HG03066 (cell line): ENCODE measurements around the gene CYBC1.

Experiments
- ATAC-seq: cut with Tn5 transposase; IDR thresholded peaks from one replicate; pipeline ENCODE4 v1.9.1; 2021; ENCODE audit warnings: low read depth; ENCODE audit not compliant: unreplicated experiment

The CYBC1 gene

GRCh38 chr17:82436601-82437324 is 13.8 kb downstream of the CYBC1 start:
- no peak for ATAC-seq

- ATAC-seq, result no peak
These were observed 14.7 kb downstream of the CYBC1 start for GRCh38 chr17:82435601-82436583.

- no peak for ATAC-seq
These were observed 15.4 kb downstream of the CYBC1 start for GRCh38 chr17:82435103-82435502.

- ATAC-seq, result no peak
These were observed 16.4 kb downstream of the CYBC1 start for GRCh38 chr17:82434216-82434565.

- no peak for ATAC-seq
These were observed 16.9 kb downstream of the CYBC1 start for GRCh38 chr17:82433560-82434215.

GRCh38 chr17:82432017-82432416 is 18.5 kb downstream of the CYBC1 start:
- no peak for ATAC-seq

GRCh38 chr17:82429824-82430223 is 20.7 kb downstream of the CYBC1 start:
- no peak for ATAC-seq

GRCh38 chr17:82428546-82428945 is 22.0 kb downstream of the CYBC1 start:
- ATAC-seq, result no peak

GRCh38 chr17:82424863-82425159 is 25.7 kb downstream of the CYBC1 start:
- ATAC-seq, result no peak

- no peak for ATAC-seq
These were observed 26.3 kb downstream of the CYBC1 start for GRCh38 chr17:82424001-82424862.

GRCh38 chr17:82419540-82419939 is 31.0 kb downstream of the CYBC1 start:
- no peak for ATAC-seq

GRCh38 chr17:82418001-82418986 is 32.3 kb downstream of the CYBC1 start, which contains the start of the genes HEXD and OGFOD3:
HEXD (plus strand) TSS chr17:82418347; CDS start chr17:82419800, 1,453 bp downstream.
OGFOD3 (minus strand) TSS chr17:82418586; CDS start chr17:82418485, 101 bp downstream.
- peak; percentile 66 for ATAC-seq

GRCh38 chr17:82416771-82417170 is 33.8 kb downstream of the CYBC1 start:
- no peak for ATAC-seq

- ATAC-seq, result no peak
These were observed 34.3 kb downstream of the CYBC1 start for GRCh38 chr17:82416264-82416663.

- ATAC-seq, result no peak
These were observed 34.8 kb downstream of the CYBC1 start for GRCh38 chr17:82415786-82416185.

- ATAC-seq, result no peak
These were observed 35.2 kb downstream of the CYBC1 start for GRCh38 chr17:82415336-82415735.

GRCh38 chr17:82414548-82415281 is 35.8 kb downstream of the CYBC1 start:
- no peak for ATAC-seq
